ENCODE measurements around the gene DMRTA2.
A peak's percentile ranks its signal among the peaks of the same experiment; 100 is the strongest.

DMRTA2 gene

DNA sequence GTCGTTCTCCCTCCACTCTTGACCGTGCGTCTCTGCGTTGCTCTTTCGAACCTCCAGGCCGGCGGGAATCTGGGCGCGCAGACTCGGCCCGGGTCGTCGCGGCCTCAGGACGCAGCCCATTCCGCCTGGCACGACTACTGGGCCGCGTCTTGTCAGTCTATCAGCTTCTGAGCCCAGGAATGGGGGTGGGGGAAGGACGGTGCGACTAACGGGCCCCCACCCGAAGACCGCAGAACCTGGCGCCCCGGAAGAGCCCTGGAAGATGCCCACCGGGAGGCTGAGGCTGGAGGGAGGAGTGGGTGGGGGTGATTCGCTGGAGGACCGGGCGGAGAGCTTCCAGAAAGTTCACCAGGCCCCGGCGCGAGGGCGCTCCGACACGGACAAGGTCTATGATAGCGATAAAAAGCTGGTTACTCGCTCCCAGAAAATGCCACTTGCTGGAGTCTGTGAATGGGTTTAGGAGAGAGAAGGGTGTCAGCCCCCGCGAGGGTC is 1.7 kb upstream of the DMRTA2 start:
- TF ChIP-seq POLR2AphosphoS5 (IDR thresholded peaks at IDR 0.05; ENCODE audit: low read depth, low read length) (no peak), PAX5 (IDR thresholded peaks at IDR 0.05; ENCODE audit: insufficient read depth, low read length, severe bottlenecking) (no peak), SPI1 (IDR thresholded peaks at IDR 0.05; ENCODE audit: low read depth, low read length) (no peak), POU2F2 (IDR thresholded peaks at IDR 0.05; ENCODE audit: low read depth, low read length) (no peak), TAF1 (IDR thresholded peaks at IDR 0.05; ENCODE audit: low read depth, low read length) (no peak), POLR2A (IDR thresholded peaks at IDR 0.05; ENCODE audit: low read depth, low read length) (no peak)
- FAIRE-seq (no peak), DNase-seq (ENCODE audit: insufficient read length, low spot score) (no peak)

DNA sequence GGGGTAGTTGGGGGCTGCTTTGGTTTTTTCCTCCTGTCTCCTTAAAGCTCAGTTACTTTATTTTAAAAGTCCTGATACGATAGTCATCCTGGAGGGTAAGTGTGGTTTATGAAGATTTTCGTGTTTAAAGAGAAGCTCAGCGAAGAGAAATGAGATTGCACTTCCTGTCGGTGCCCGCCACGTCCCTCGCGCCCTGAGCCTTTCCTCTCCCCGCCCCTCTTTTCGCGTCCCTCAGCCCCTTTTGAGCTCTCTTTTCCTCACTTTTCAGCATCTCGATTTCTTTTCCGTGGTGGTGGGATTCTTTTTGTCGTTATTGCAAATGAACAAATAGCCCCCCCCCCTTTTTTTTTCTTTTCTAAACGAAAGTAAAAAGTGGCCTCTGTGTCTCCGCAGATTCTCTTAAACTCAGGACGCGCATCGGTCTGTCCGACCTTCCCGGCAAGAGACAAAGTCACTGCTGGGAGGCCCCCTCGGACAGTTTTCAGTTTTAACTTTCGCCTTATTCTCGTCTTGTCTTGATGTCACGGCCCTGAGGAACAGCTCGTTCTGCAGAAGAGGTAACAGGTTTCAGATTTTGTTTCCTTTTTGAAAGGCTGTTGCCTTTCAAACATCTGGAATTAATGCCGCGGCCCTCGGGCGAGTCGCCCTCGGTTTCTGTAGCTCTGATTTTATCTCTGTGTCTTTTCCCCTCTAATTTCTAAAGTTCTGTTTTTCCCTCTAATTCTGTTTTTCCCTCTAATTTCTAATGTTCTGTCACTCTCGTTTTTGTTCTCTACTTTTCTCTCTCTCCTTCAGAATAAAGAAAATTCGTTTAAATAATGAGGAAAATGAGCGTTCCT is 1.0 kb upstream of the DMRTA2 start:
- peak; percentile 23 for FAIRE-seq
- DNase-seq (ENCODE audit: insufficient read length, low spot score), result no peak

DNA sequence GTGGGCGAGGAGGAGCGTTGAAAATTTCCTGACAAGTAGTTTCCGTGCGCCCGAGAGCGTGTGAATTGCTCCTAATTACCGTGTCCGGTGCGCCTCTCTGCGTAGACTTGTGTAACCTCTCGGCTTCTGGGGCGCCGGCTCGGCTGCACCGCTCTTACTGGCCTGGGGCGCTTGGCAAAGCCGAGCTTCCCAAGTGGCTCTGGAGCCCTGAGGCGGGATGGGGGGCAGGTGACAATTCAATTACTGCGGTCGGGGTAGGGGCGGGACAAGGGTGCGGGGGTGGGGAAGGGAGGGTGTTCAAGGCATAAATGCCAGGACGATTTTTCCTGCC is 392 bp upstream of the DMRTA2 start:
- TF ChIP-seq SPI1 (IDR thresholded peaks at IDR 0.05; ENCODE audit: low read depth, low read length), result no peak
- no peak for TF ChIP-seq POLR2AphosphoS5 (IDR thresholded peaks at IDR 0.05; ENCODE audit: low read depth, low read length)
- no peak for TF ChIP-seq POLR2A (IDR thresholded peaks at IDR 0.05; ENCODE audit: low read depth, low read length)
- TF ChIP-seq POU2F2 (IDR thresholded peaks at IDR 0.05; ENCODE audit: low read depth, low read length), result no peak
- no peak for TF ChIP-seq PAX5 (IDR thresholded peaks at IDR 0.05; ENCODE audit: insufficient read depth, low read length, severe bottlenecking)
- no peak for TF ChIP-seq TAF1 (IDR thresholded peaks at IDR 0.05; ENCODE audit: low read depth, low read length)
- no peak for FAIRE-seq
- DNase-seq (ENCODE audit: insufficient read length, low spot score), result peak; percentile 43

More for the DNA sequence above, 1.0 kb upstream of the DMRTA2 start:
- TF ChIP-seq SPI1 (IDR thresholded peaks at IDR 0.05; ENCODE audit: low read depth, low read length), result no peak
- TF ChIP-seq POLR2A (IDR thresholded peaks at IDR 0.05; ENCODE audit: low read depth, low read length), result no peak
- TF ChIP-seq TAF1 (IDR thresholded peaks at IDR 0.05; ENCODE audit: low read depth, low read length), result no peak
- TF ChIP-seq POU2F2 (IDR thresholded peaks at IDR 0.05; ENCODE audit: low read depth, low read length), result no peak
- TF ChIP-seq POLR2AphosphoS5 (IDR thresholded peaks at IDR 0.05; ENCODE audit: low read depth, low read length), result no peak
- no peak for TF ChIP-seq PAX5 (IDR thresholded peaks at IDR 0.05; ENCODE audit: insufficient read depth, low read length, severe bottlenecking)

DNA sequence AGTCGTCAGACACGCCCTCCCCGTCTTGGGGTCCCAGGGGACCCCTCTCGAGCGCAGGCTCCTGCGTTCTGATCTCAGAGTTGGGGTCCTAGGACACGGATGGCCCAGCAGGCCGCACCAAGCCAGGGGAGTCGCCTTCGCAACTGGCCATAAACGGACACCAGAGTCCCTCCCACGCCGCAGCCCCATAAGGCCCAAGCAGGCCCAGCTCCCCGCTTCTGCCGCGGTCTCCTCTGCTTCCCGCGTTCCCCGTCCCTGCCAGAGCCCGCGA is 633 bp downstream of the DMRTA2 start:
- DNase-seq (ENCODE audit: insufficient read length, low spot score) (no peak), FAIRE-seq (no peak)
- TF ChIP-seq POLR2AphosphoS5 (IDR thresholded peaks at IDR 0.05; ENCODE audit: low read depth, low read length), result no peak
- TF ChIP-seq TAF1 (IDR thresholded peaks at IDR 0.05; ENCODE audit: low read depth, low read length), result no peak
- no peak for TF ChIP-seq PAX5 (IDR thresholded peaks at IDR 0.05; ENCODE audit: insufficient read depth, low read length, severe bottlenecking)
- TF ChIP-seq POU2F2 (IDR thresholded peaks at IDR 0.05; ENCODE audit: low read depth, low read length), result no peak
- no peak for TF ChIP-seq SPI1 (IDR thresholded peaks at IDR 0.05; ENCODE audit: low read depth, low read length)
- no peak for TF ChIP-seq POLR2A (IDR thresholded peaks at IDR 0.05; ENCODE audit: low read depth, low read length)

DNA sequence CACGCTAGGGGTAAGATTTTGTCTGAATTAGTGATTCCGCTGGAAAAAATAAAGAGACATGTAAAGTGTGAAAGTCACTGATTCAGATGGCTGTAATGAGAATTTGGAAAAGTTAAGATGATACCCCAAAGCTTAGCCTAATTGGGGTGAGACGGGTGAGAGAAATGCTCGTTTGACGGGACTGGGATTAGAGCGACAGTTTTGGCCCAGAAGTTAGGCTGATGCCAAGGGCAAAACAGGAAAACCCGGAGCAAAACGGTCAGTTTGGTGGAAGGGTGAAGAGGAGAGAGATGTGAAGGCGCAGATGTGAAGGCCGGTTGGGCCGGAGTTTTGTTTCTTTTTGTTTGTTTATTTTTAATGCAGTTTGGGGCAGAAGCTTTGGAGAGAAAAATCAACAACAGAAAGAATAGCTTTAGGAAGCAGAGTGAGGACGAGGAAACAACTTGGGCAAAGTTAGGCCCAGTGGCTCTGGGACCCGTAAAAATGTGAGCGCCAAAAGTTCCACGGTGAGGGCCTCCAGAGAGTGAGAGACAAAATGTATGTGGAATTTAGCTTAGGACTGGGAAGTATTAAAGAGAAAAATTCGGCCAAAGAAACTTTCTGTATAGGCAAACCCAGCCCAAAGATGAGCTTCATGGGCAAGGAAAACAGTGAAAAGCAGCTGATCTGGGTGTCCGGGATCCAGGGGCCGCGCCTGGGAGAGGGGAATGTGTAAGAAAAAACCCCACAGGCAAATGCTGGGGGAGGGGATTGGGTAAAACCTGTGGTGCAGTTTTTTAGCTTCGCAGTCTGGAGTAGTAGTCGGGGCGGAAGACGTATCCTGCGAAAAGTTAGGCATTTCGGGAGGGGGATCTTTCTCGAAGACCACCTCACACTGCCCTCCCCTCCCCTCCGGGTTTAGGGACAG is 1.2 kb downstream of the DMRTA2 start:
- DNase-seq (ENCODE audit: insufficient read length, low spot score) (no peak), FAIRE-seq (no peak)
- TF ChIP-seq POLR2AphosphoS5 (IDR thresholded peaks at IDR 0.05; ENCODE audit: low read depth, low read length), result no peak
- no peak for TF ChIP-seq POLR2A (IDR thresholded peaks at IDR 0.05; ENCODE audit: low read depth, low read length)
- TF ChIP-seq PAX5 (IDR thresholded peaks at IDR 0.05; ENCODE audit: insufficient read depth, low read length, severe bottlenecking), result no peak
- no peak for TF ChIP-seq TAF1 (IDR thresholded peaks at IDR 0.05; ENCODE audit: low read depth, low read length)
- no peak for TF ChIP-seq SPI1 (IDR thresholded peaks at IDR 0.05; ENCODE audit: low read depth, low read length)
- no peak for TF ChIP-seq POU2F2 (IDR thresholded peaks at IDR 0.05; ENCODE audit: low read depth, low read length)

DNA sequence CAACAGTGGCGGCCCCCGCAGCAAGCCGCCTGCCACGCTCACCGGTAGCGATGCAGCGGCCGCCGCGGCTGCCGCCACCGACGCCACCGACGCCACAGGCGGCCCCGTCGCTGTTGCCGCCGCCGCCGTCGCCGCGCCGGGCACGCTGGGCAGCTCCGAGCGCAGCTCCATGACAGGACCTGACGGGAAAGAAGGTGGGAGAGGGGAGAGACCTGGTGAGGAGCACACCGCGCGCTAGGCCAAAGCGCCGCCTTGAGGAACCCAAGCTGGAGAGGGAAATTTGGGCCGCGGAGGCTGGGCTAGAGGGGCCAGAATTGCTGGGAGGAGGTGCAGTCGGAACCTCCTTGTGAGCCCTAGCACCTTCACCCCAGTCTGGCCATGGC is 1.9 kb downstream of the DMRTA2 start:
- DNase-seq (ENCODE audit: insufficient read length, low spot score), result no peak
- FAIRE-seq, result no peak
- TF ChIP-seq POLR2A (IDR thresholded peaks at IDR 0.05; ENCODE audit: low read depth, low read length) (no peak), TAF1 (IDR thresholded peaks at IDR 0.05; ENCODE audit: low read depth, low read length) (no peak), PAX5 (IDR thresholded peaks at IDR 0.05; ENCODE audit: insufficient read depth, low read length, severe bottlenecking) (no peak), POLR2AphosphoS5 (IDR thresholded peaks at IDR 0.05; ENCODE audit: low read depth, low read length) (no peak), POU2F2 (IDR thresholded peaks at IDR 0.05; ENCODE audit: low read depth, low read length) (no peak), SPI1 (IDR thresholded peaks at IDR 0.05; ENCODE audit: low read depth, low read length) (no peak)

DNA sequence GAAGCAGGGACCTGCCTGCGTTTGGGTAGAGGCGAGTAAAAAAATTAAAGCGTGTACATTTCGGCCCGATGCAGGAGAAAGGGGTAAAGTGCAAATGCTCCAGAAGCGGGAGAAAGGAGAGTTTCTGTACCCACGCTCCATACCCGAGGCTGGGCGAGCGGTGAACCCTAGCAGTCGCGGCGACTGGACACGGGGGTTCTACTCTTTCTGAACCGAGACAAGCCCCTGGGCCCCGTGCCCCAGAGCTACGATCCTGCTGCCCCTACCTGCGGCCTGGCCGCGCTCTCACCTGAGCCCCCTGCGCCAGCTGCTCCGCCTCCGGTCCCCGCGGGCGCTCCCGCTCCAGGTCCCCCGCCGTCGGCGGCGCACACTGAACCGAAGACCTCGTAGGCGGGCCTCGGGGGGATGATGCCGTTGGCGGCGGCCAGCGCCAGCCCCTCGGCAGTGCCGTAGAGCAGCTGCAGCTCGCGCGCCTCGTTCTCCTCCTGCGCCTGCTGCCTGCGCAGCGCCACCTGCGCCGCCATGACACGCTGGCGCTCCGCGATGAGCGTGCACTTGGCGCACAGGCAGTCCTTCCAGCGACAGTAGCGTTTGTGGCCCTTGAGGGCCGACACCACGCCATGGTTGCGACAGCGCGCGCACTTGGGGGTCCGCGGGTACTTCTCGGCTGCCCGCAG is 2.4 kb downstream of the DMRTA2 start:
- FAIRE-seq (peak; percentile 62), DNase-seq (ENCODE audit: insufficient read length, low spot score) (peak; percentile 41)
- TF ChIP-seq TAF1 (IDR thresholded peaks at IDR 0.05; ENCODE audit: low read depth, low read length) (no peak), POLR2A (IDR thresholded peaks at IDR 0.05; ENCODE audit: low read depth, low read length) (no peak), POLR2AphosphoS5 (IDR thresholded peaks at IDR 0.05; ENCODE audit: low read depth, low read length) (no peak), SPI1 (IDR thresholded peaks at IDR 0.05; ENCODE audit: low read depth, low read length) (no peak), PAX5 (IDR thresholded peaks at IDR 0.05; ENCODE audit: insufficient read depth, low read length, severe bottlenecking) (no peak), POU2F2 (IDR thresholded peaks at IDR 0.05; ENCODE audit: low read depth, low read length) (no peak)

DNA sequence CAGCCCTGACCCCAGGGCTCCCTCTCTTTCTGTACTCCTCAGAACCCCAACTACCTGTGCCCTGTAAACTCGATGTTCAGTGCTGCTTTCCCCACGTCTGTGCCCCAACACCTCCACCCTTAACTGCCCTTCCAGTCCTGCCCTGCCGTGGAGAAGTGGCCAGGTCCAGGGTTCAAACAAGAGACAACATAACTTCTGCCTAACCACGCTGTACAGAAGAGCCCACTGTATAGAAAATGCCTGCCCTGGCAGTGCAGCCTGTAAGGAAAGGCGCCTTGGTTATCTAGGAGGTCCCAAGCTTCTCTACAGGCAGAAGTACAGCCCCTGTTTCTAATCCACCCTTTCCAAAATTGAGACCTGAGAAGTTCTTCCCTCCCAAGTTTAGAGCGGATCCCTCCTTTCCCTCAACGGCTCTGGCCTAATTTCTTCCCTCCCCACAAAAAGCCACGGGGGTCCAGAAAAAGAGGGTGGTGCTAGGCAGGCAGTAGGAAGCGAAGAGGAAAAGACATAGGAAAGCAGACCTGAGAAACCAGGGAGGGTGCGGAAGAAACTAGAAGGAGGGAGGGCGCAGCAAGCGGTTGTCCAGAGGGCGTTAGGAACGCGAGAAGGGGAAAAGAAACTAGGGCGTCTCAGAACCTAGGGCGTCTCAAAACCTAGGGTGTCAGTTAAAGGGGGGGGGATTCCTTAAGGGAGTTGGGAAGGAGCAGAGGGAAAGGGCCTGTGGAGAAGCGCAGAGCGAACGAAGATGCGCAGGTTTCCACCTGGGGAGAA is 3.2 kb downstream of the DMRTA2 start:
- TF ChIP-seq POLR2AphosphoS5 (IDR thresholded peaks at IDR 0.05; ENCODE audit: low read depth, low read length), result no peak
- no peak for TF ChIP-seq POU2F2 (IDR thresholded peaks at IDR 0.05; ENCODE audit: low read depth, low read length)
- no peak for TF ChIP-seq SPI1 (IDR thresholded peaks at IDR 0.05; ENCODE audit: low read depth, low read length)
- TF ChIP-seq PAX5 (IDR thresholded peaks at IDR 0.05; ENCODE audit: insufficient read depth, low read length, severe bottlenecking), result no peak
- TF ChIP-seq POLR2A (IDR thresholded peaks at IDR 0.05; ENCODE audit: low read depth, low read length), result no peak
- TF ChIP-seq TAF1 (IDR thresholded peaks at IDR 0.05; ENCODE audit: low read depth, low read length), result no peak
- DNase-seq (ENCODE audit: insufficient read length, low spot score) (no peak), FAIRE-seq (no peak)
